Stomach (tissue), 4 donors: ENCODE data around the gene SNAP25.

Experiments
- POLR2A ChIP-seq, 4 donors: fragments of 450-650 bp; IDR thresholded peaks; one replicate each; pipeline ENCODE4 v1.6.1; 2016; ENCODE audit warnings: antibody characterized with exemption in 4 of 4, control low read depth in 2 of 4, mild to moderate bottlenecking in 1 of 4, moderate library complexity in 1 of 4
- TF ChIP-seq, protein P1 (sequence below), 7 experiments: fragments of 450-650 bp in 4 of 7; fragments of 200-600 bp in 3 of 7; sonication (generic) in 3 of 7; IDR thresholded peaks; one replicate each; pipeline ENCODE4 v1.5.1; 2016 to 2019; ENCODE audit warnings: antibody characterized with exemption in 7 of 7, control low read depth in 2 of 7, mild to moderate bottlenecking in 1 of 7

DNA sequence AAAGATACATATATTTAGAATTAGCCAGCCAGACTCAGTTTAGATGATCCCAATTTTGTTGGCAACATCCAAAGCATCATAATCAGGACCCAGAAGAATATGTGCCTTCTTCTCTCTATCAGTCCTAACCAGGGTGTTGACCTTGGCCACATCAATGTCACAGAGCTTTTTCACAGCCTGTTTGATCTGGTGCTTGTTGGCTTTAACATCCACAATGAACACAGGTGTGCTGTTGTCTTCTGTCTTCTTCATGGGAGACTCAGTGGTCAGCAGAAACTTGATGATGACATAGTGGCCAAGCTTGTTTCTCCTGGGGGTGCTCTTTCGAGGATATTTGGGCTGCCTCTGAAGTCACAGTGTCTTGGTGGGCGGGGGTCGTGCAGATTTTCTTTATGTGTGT, 130.5 kb downstream of the SNAP25 start:
- TF ChIP-seq, protein P1, sequence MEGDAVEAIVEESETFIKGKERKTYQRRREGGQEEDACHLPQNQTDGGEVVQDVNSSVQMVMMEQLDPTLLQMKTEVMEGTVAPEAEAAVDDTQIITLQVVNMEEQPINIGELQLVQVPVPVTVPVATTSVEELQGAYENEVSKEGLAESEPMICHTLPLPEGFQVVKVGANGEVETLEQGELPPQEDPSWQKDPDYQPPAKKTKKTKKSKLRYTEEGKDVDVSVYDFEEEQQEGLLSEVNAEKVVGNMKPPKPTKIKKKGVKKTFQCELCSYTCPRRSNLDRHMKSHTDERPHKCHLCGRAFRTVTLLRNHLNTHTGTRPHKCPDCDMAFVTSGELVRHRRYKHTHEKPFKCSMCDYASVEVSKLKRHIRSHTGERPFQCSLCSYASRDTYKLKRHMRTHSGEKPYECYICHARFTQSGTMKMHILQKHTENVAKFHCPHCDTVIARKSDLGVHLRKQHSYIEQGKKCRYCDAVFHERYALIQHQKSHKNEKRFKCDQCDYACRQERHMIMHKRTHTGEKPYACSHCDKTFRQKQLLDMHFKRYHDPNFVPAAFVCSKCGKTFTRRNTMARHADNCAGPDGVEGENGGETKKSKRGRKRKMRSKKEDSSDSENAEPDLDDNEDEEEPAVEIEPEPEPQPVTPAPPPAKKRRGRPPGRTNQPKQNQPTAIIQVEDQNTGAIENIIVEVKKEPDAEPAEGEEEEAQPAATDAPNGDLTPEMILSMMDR (IDR thresholded peaks at IDR 0.05), result no peak
- no peak for TF ChIP-seq POLR2A (IDR thresholded peaks at IDR 0.05)
